Mesenchymal stem cell (in vitro differentiated cells and primary cell): ENCODE measurements around the gene ZMYM2.

ENCODE experiments used
- DNase-seq: peaks from one replicate; pipeline ENCODE4 v3.0.0-alpha.2; 2013
- H2AFZ ChIP-seq: one replicate; pipeline ENCODE4 v1.6.1; 2013; ENCODE audit warnings: low read depth, mild to moderate bottlenecking, control low read depth, inconsistent platforms, low read length, moderate library complexity
- H2AK5ac ChIP-seq: 2 replicates; pipeline ENCODE4 v1.6.1; 2013; ENCODE audit warnings: low read length, moderate library complexity, mild to moderate bottlenecking, inconsistent platforms; ENCODE audit not compliant: severe bottlenecking
- H2BK120ac ChIP-seq: one replicate; pipeline ENCODE4 v1.6.1; 2013; ENCODE audit warnings: low read depth, mild to moderate bottlenecking, inconsistent platforms, low read length, moderate library complexity
- H2BK12ac ChIP-seq, 2 experiments: one replicate each; pipeline ENCODE4 v1.6.1; 2013; ENCODE audit warnings: inconsistent platforms in 2 of 2, low read length in 2 of 2, mild to moderate bottlenecking in 2 of 2, moderate library complexity in 2 of 2, control low read depth in 1 of 2
- H2BK15ac ChIP-seq: one replicate; pipeline ENCODE4 v1.6.1; 2013; ENCODE audit warnings: mild to moderate bottlenecking, low read depth, inconsistent platforms; ENCODE audit not compliant: poor library complexity, severe bottlenecking
- H2BK5ac ChIP-seq: 2 replicates; pipeline ENCODE4 v1.6.1; 2013; ENCODE audit warnings: low read depth, mild to moderate bottlenecking, low read length, control low read depth, inconsistent platforms; ENCODE audit not compliant: poor library complexity, severe bottlenecking
- H3K14ac ChIP-seq, 2 experiments: one replicate each; pipeline ENCODE4 v1.6.1; 2013; ENCODE audit warnings: inconsistent platforms in 2 of 2, low read length in 2 of 2, control low read depth in 1 of 2, mild to moderate bottlenecking in 1 of 2, moderate library complexity in 1 of 2
- H3K18ac ChIP-seq, 2 experiments: one replicate each; pipeline ENCODE4 v1.6.1; 2013; ENCODE audit warnings: inconsistent platforms in 2 of 2, low read length in 2 of 2, control low read depth in 1 of 2, low read depth in 1 of 2, mild to moderate bottlenecking in 1 of 2
- H3K23ac ChIP-seq, 2 experiments: one replicate each; pipeline ENCODE4 v1.6.1; 2013; ENCODE audit warnings: inconsistent platforms in 2 of 2, low read length in 2 of 2, mild to moderate bottlenecking in 2 of 2, moderate library complexity in 2 of 2, control low read depth in 1 of 2
- H3K27ac ChIP-seq: 2 replicates; pipeline ENCODE4 v1.5.1; 2013; ENCODE audit warnings: mild to moderate bottlenecking, moderate library complexity, low read length, control low read depth, inconsistent platforms; ENCODE audit not compliant: poor library complexity, severe bottlenecking
- H3K27me3 ChIP-seq, 2 experiments: 2 replicates each; pipeline versions ENCODE4 v1.6.1 to v1.7.0; 2013; ENCODE audit warnings: low read length in 2 of 2, mild to moderate bottlenecking in 2 of 2, moderate library complexity in 2 of 2, control low read depth in 1 of 2, inconsistent platforms in 1 of 2; ENCODE audit not compliant: control insufficient read depth in 1 of 2, insufficient read depth in 1 of 2
- H3K36me3 ChIP-seq, 2 experiments: 2 replicates each; pipeline versions ENCODE4 v1.6.1 to v1.7.0; 2013; ENCODE audit warnings: low read length in 2 of 2, control low read depth in 1 of 2, inconsistent platforms in 1 of 2, low read depth in 1 of 2, mild to moderate bottlenecking in 1 of 2; ENCODE audit not compliant: insufficient read depth in 2 of 2, control insufficient read depth in 1 of 2
- H3K4ac ChIP-seq, 2 experiments: one replicate each; pipeline ENCODE4 v1.6.1; 2013; ENCODE audit warnings: inconsistent platforms in 2 of 2, low read length in 2 of 2, mild to moderate bottlenecking in 2 of 2, moderate library complexity in 2 of 2, control low read depth in 1 of 2, low read depth in 1 of 2
- H3K4me1 ChIP-seq: 2 replicates; pipeline ENCODE4 v1.6.1; 2013; ENCODE audit warnings: low read depth, low read length, control low read depth; ENCODE audit not compliant: control insufficient read depth, insufficient read depth
- H3K4me2 ChIP-seq: 2 replicates; pipeline ENCODE4 v1.6.1; 2013; ENCODE audit warnings: low read length, mild to moderate bottlenecking, inconsistent platforms; ENCODE audit not compliant: poor library complexity, severe bottlenecking
- H3K4me3 ChIP-seq, 2 experiments: 2 replicates each; pipeline versions ENCODE4 v1.5.1 to v1.7.0; 2013; ENCODE audit warnings: low read length in 2 of 2, mild to moderate bottlenecking in 2 of 2, control low read depth in 1 of 2, low read depth in 1 of 2; ENCODE audit not compliant: insufficient read depth in 1 of 2
- H3K79me1 ChIP-seq: replicated peaks from 2 replicates; pipeline ENCODE4 v1.6.1; 2013; ENCODE audit warnings: mild to moderate bottlenecking, control low read depth, low read length, inconsistent platforms; ENCODE audit not compliant: poor library complexity, severe bottlenecking
- H3K9ac ChIP-seq: 2 replicates; pipeline ENCODE4 v1.7.0; 2013; ENCODE audit warnings: mild to moderate bottlenecking, low read length, moderate library complexity
- H3K9me3 ChIP-seq: 2 replicates; pipeline ENCODE4 v1.7.0; 2013; ENCODE audit warnings: mild to moderate bottlenecking, low read length; ENCODE audit not compliant: control insufficient read depth
- H4K8ac ChIP-seq: one replicate; pipeline ENCODE4 v1.6.1; 2013; ENCODE audit warnings: inconsistent platforms, mild to moderate bottlenecking, low read length, moderate library complexity
- H4K91ac ChIP-seq: one replicate; pipeline ENCODE4 v1.6.1; 2013; ENCODE audit warnings: mild to moderate bottlenecking, low read length, inconsistent platforms
- WGBS: methylation state at CpG from one replicate; pipeline ENCODE4 v1.1.7; 2013; ENCODE audit warnings: mixed read lengths; 5-methylcytosine and 5-hydroxymethylcytosine counted together

The ZMYM2 gene

GRCh38 chr13:20065516-20065915 lies 107.0 kb downstream of the ZMYM2 start:
- no peaks in the 10 kb centered on the region for H3K9me3 ChIP-seq
- H2AFZ ChIP-seq, result no peak overlapping the region
- H3K27ac ChIP-seq, result no peak overlapping the region
- no peak overlapping the region for H2BK5ac ChIP-seq
- no peak overlapping the region for H2BK15ac ChIP-seq
- no peak overlapping the region for H3K14ac ChIP-seq
- no peak overlapping the region for H2AK5ac ChIP-seq
- no peak overlapping the region for H4K8ac ChIP-seq
- no peak overlapping the region for H3K18ac ChIP-seq
- no peak overlapping the region for H2BK12ac ChIP-seq
- no peak overlapping the region for H4K91ac ChIP-seq
- 96% methylated on average over 4 of the region's 5 CpGs for WGBS
- no peak overlapping the region for H2BK120ac ChIP-seq
- no peaks in the 10 kb centered on the region for H3K4me1 ChIP-seq
- H3K4me2 ChIP-seq, result no peak overlapping the region
- H3K9ac ChIP-seq, result no peak overlapping the region
- no peak for DNase-seq
- H3K23ac ChIP-seq, result no peak overlapping the region
- H3K4me3 ChIP-seq, result no peak overlapping the region
- H3K27me3 ChIP-seq, result no peaks in the 10 kb centered on the region
- H3K36me3 ChIP-seq, result peaks cover 11 to 80% of the 10 kb centered on the region in 2 experiments
- no peak overlapping the region for H3K4ac ChIP-seq
- peaks cover 8% of the 10 kb centered on the region for H3K79me1 ChIP-seq

- Histone ChIP-seq H3K79me1 (peaks cover 17% of the 10 kb centered on the region), H3K27ac (no peak overlapping the region), H2BK120ac (no peak overlapping the region), H2AK5ac (no peak overlapping the region), H2BK12ac (no peak overlapping the region), H3K4me1 (no peaks in the 10 kb centered on the region), H4K91ac (no peak overlapping the region), H3K18ac (no peak overlapping the region), H2BK5ac (no peak overlapping the region), H3K4me2 (no peak overlapping the region), H3K14ac (no peak overlapping the region), H3K27me3 (no peaks in the 10 kb centered on the region), H3K4me3 (no peak overlapping the region), H2BK15ac (no peak overlapping the region), H2AFZ (no peak overlapping the region), H3K9ac (no peak overlapping the region), H4K8ac (no peak overlapping the region), H3K36me3 (peaks cover 24 to 82% of the 10 kb centered on the region in 2 experiments), H3K4ac (no peak overlapping the region), H3K9me3 (no peaks in the 10 kb centered on the region), H3K23ac (no peak overlapping the region)
- no peak for DNase-seq
- 94% methylated on average over 3 of the region's 3 CpGs for WGBS
These were observed 111.4 kb downstream of the ZMYM2 start for GRCh38 chr13:20069956-20070355.

GRCh38 chr13:20073775-20074174 lies 115.2 kb downstream of the ZMYM2 start:
- no peaks in the 10 kb centered on the region for H3K4me1 ChIP-seq
- H3K14ac ChIP-seq, result no peak overlapping the region
- no peak overlapping the region for H3K9ac ChIP-seq
- no peak for DNase-seq
- no peak overlapping the region for H3K27ac ChIP-seq
- WGBS, result 96% methylated on average over 2 of the region's 2 CpGs
- H4K91ac ChIP-seq, result no peak overlapping the region
- no peak overlapping the region for H2AFZ ChIP-seq
- H3K4me3 ChIP-seq, result no peak overlapping the region
- no peaks in the 10 kb centered on the region for H3K9me3 ChIP-seq
- no peak overlapping the region for H2AK5ac ChIP-seq
- no peak overlapping the region for H3K4ac ChIP-seq
- no peak overlapping the region for H2BK15ac ChIP-seq
- H2BK12ac ChIP-seq, result no peak overlapping the region
- H2BK5ac ChIP-seq, result no peak overlapping the region
- H3K27me3 ChIP-seq, result no peaks in the 10 kb centered on the region
- no peak overlapping the region for H3K18ac ChIP-seq
- H3K4me2 ChIP-seq, result no peak overlapping the region
- H3K36me3 ChIP-seq, result peaks cover 21 to 73% of the 10 kb centered on the region in 2 experiments
- H2BK120ac ChIP-seq, result no peak overlapping the region
- no peak overlapping the region for H3K23ac ChIP-seq
- peaks cover 19% of the 10 kb centered on the region for H3K79me1 ChIP-seq
- no peak overlapping the region for H4K8ac ChIP-seq

- Histone ChIP-seq H3K18ac (no peak overlapping the region), H3K4me1 (no peaks in the 10 kb centered on the region), H3K9me3 (no peaks in the 10 kb centered on the region), H3K27me3 (no peaks in the 10 kb centered on the region), H2BK12ac (no peak overlapping the region), H2BK15ac (no peak overlapping the region), H3K9ac (no peak overlapping the region), H3K14ac (no peak overlapping the region), H2BK5ac (no peak overlapping the region), H3K4ac (no peak overlapping the region), H2AFZ (no peak overlapping the region), H3K79me1 (peaks cover 20% of the 10 kb centered on the region), H2BK120ac (no peak overlapping the region), H3K23ac (no peak overlapping the region), H4K8ac (no peak overlapping the region), H3K4me2 (no peak overlapping the region), H4K91ac (no peak overlapping the region), H3K27ac (no peak overlapping the region), H2AK5ac (no peak overlapping the region), H3K36me3 (peaks cover 21 to 72% of the 10 kb centered on the region in 2 experiments), H3K4me3 (no peak overlapping the region)
- DNase-seq, result peak; percentile 37
- WGBS, result 67% methylated on average over 1 of the region's 1 CpG
These were observed 116.4 kb downstream of the ZMYM2 start for GRCh38 chr13:20074966-20075365.
